Breast epithelium (tissue), 4 donors: ENCODE measurements around the gene CMKLR1. TPM values are rescaled to one million over a fixed set of nuclear protein-coding genes. Genes with fewer than 3 reads are reported as not detected.

Experiments used
- DNase-seq, 2 donors: peaks; one replicate each; pipeline ENCODE4 v3.0.0-alpha.2; 2019; ENCODE audit warnings: low spot score in 2 of 2
- H3K27ac ChIP-seq, 2 donors: fragments of 200-600 bp; sonication (generic) in 1 of 2; one replicate each; pipeline ENCODE4 v1.5.1; 2016 to 2019; ENCODE audit warnings: mild to moderate bottlenecking in 1 of 2
- H3K27me3 ChIP-seq, 2 donors: fragments of 200-600 bp; sonication (generic) in 1 of 2; one replicate each; pipeline versions ENCODE4 v1.5.1 to v1.6.0; 2017 to 2019; ENCODE audit warnings: control low read depth in 1 of 2, mild to moderate bottlenecking in 1 of 2
- H3K36me3 ChIP-seq: fragments of 200-600 bp; one replicate; pipeline ENCODE4 v1.5.1; 2019
- H3K4me1 ChIP-seq, 2 donors: fragments of 200-600 bp; sonication (generic); one replicate each; pipeline ENCODE4 v1.5.1; 2016 to 2019; ENCODE audit warnings: control low read depth in 1 of 2
- H3K4me3 ChIP-seq, 3 donors: fragments of 200-600 bp; sonication (generic); 1 replicate in 2 of 3; 2 replicates in 1 of 3; pipeline ENCODE4 v1.5.1; 2016 to 2019; ENCODE audit warnings: mild to moderate bottlenecking in 3 of 3, moderate library complexity in 2 of 3
- H3K9me3 ChIP-seq, 2 donors: fragments of 200-600 bp; sonication (generic) in 1 of 2; one replicate each; pipeline ENCODE4 v1.5.1; 2016 to 2019; ENCODE audit warnings: control low read depth in 1 of 2
- POLR2A ChIP-seq: fragments of 450-650 bp; IDR thresholded peaks from one replicate; pipeline ENCODE4 v1.6.1; 2016; ENCODE audit warnings: antibody characterized with exemption, mild to moderate bottlenecking, moderate library complexity
- POLR2AphosphoS5 ChIP-seq, 3 donors: sonication (generic); formaldehyde crosslinking; IDR thresholded peaks; one replicate each; pipeline ENCODE4 v1.6.1; 2017; ENCODE audit warnings: antibody characterized with exemption in 3 of 3
- intact Hi-C: fragments of 100-400 bp; cut with DNase I; formaldehyde crosslinking; loops from one replicate; pipeline ENCODE4 v1.15.1; 2023; ENCODE audit warnings: low total_unique reads
- total RNA-seq, 3 donors: library from RNA; depleted of rRNA; stranded (reverse); fragments of >200 nt; gene quantifications; one replicate each; pipeline ENCODE4 v1.1.0, GENCODE V29; 2016
- TF ChIP-seq, protein P1 (sequence below), 3 donors: fragments of 450-650 bp; IDR thresholded peaks; one replicate each; pipeline ENCODE4 v1.5.1; 2016 to 2017; ENCODE audit warnings: antibody characterized with exemption in 3 of 3, mild to moderate bottlenecking in 3 of 3, moderate library complexity in 3 of 3

Gene CMKLR1
- total RNA-seq, 3 donors from 2014 or later, result 4.9 to 30.2 (median 9.1) TPM

DNA sequence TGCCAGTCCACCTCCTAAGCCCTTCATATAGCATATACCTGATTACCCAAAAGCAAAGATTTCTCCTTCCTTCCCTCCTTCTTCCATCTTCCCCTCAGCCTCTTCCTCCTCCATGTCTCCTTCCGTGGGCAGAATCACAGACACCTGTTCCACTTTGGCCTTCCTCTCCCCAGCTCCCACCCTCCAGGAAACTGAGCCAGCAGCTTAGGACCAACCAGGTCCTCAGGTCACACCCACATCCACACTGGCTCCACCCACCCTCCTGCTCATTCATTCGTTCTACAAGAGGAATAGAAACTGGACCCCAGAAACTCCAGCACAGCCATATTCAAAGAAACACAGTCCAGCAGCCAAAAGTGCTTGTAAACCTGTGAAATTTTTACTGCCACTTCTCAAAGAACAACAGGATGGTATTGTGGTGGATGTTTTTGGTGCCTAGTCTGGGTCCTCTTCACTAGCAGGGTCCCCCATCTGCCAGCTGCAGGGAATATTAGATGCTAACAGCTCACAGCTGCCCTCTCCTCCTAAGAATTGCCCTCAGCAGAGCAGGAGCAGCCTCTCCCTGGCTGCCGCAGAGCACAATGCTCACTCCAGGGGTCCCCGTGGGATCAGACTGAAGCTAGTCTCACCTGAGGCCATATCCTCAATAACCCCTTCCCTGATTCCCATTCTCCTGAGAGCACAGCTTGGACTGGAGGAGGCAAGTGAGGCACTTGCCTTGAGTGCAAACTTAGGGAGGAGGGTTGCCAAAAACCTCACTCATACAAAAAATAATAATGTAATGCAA, 18.4 kb downstream of the CMKLR1 start:
- TF ChIP-seq, protein P1, sequence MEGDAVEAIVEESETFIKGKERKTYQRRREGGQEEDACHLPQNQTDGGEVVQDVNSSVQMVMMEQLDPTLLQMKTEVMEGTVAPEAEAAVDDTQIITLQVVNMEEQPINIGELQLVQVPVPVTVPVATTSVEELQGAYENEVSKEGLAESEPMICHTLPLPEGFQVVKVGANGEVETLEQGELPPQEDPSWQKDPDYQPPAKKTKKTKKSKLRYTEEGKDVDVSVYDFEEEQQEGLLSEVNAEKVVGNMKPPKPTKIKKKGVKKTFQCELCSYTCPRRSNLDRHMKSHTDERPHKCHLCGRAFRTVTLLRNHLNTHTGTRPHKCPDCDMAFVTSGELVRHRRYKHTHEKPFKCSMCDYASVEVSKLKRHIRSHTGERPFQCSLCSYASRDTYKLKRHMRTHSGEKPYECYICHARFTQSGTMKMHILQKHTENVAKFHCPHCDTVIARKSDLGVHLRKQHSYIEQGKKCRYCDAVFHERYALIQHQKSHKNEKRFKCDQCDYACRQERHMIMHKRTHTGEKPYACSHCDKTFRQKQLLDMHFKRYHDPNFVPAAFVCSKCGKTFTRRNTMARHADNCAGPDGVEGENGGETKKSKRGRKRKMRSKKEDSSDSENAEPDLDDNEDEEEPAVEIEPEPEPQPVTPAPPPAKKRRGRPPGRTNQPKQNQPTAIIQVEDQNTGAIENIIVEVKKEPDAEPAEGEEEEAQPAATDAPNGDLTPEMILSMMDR (IDR thresholded peaks at IDR 0.05), result no peak
- no peak for TF ChIP-seq POLR2AphosphoS5 (IDR thresholded peaks at IDR 0.05)
- TF ChIP-seq POLR2A, result no peak

DNA sequence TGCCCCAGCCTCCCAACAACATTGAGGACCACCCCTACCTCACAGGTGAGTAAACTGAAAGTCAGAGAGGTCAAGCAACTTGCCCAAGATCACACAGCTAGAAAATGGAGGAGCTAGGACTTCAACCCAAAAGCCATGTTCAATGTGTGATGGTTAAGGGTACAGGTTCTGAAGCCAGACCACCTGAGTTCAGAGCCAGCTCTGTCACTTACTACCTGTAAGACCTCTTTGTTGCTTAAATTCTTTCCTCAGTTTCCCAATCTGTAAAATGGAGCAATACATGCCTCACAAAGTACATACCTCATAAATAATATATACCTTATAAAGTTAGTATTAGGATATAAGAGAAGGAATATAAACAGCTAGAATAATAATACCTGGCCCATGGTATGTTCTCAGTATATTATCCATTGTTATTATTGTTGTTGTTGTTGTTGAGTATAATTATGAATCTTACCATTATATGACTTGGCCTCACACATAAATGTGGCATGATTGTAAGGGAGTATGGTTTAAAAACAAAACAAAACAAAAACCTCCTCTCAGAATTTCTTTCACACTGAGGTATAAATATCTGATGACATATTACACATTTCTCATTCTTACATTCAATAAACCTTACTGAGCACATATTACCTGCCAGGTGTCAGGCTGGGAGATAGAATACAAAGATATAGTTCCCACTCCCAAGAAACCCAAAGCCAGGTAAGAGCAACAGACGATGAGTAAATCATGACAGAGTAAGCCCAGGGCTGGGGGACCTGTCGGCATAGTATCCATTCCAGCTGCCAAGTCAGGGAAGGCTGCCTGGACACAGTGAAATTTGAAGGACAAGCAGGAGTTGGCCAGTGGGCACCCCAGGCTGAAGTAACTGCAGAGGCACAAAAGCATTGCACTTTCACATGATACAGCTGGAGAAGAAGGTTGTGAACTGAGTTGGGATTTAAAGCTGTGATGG, 19.6 kb downstream of the CMKLR1 start:
- H3K4me1 ChIP-seq, result no peaks in the 10 kb centered on the region
- no peaks in the 10 kb centered on the region for H3K36me3 ChIP-seq
- no peak overlapping the region for H3K4me3 ChIP-seq
- no peaks in the 10 kb centered on the region for H3K27me3 ChIP-seq
- H3K9me3 ChIP-seq, result no peaks in the 10 kb centered on the region
- TF ChIP-seq POLR2AphosphoS5 (IDR thresholded peaks at IDR 0.05), result no peak
- H3K27ac ChIP-seq, result no peak overlapping the region
- intact Hi-C loops, result no loop called here
- no peak for DNase-seq

More for the DNA sequence above, 18.4 kb downstream of the CMKLR1 start:
- Histone ChIP-seq H3K27me3 (no peaks in the 10 kb centered on the region), H3K9me3 (no peaks in the 10 kb centered on the region), H3K27ac (no peak overlapping the region), H3K4me3 (no peak overlapping the region), H3K4me1 (no peaks in the 10 kb centered on the region), H3K36me3 (no peaks in the 10 kb centered on the region)
- intact Hi-C loops, result no loop called here
- no peak for DNase-seq

DNA sequence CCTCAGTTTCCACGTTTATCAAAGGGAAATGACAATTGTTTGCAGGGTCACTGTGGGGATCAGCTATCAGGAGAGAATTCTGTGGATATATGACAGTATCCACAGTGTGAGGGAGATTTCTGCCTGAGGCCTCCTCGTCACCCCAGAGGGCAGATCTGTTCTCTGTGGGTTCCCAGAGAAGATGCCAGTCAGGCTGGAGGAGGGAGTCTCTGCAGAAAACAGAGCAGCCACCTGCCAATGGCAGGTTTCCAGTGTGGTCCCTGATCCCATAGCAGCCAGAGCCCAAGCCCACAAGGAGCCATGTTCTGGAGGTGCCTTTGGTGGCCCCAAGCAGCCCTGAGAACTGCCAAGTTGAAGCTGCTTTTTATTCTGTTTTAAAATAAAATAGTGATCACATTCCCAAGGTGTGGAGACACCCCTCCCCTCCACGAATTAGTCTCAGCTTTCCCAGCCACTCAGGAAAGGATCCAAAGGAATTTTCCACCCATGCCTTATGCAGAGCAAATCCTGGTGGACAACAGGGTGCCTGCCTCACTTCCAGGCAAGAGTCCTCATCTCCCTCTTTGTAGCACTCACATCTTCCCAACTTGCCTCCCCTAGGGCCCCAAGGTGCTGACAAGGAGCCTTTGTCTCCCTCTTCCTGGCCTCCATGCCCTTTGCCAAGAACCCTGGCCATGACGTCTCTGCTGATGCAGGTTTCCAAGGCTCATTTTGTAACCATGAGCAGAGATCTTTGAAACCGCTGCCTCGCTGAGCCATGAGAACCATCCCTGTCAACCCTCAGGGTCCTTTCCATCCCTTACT, 20.4 kb downstream of the CMKLR1 start:
- peak in 1 of 2 donors; percentile 29 for DNase-seq
- TF ChIP-seq POLR2AphosphoS5 (IDR thresholded peaks at IDR 0.05), result no peak
- TF ChIP-seq POLR2A, result no peak
- TF ChIP-seq, protein P1 (IDR thresholded peaks at IDR 0.05), result no peak
- no peaks in the 10 kb centered on the region for H3K36me3 ChIP-seq
- H3K27ac ChIP-seq, result peak overlapping the region in 1 of 2 donors; percentile 19
- no peaks in the 10 kb centered on the region for H3K4me1 ChIP-seq
- intact Hi-C loops, result no loop called here
- H3K9me3 ChIP-seq, result no peaks in the 10 kb centered on the region
- H3K4me3 ChIP-seq, result no peak overlapping the region
- no peaks in the 10 kb centered on the region for H3K27me3 ChIP-seq

DNA sequence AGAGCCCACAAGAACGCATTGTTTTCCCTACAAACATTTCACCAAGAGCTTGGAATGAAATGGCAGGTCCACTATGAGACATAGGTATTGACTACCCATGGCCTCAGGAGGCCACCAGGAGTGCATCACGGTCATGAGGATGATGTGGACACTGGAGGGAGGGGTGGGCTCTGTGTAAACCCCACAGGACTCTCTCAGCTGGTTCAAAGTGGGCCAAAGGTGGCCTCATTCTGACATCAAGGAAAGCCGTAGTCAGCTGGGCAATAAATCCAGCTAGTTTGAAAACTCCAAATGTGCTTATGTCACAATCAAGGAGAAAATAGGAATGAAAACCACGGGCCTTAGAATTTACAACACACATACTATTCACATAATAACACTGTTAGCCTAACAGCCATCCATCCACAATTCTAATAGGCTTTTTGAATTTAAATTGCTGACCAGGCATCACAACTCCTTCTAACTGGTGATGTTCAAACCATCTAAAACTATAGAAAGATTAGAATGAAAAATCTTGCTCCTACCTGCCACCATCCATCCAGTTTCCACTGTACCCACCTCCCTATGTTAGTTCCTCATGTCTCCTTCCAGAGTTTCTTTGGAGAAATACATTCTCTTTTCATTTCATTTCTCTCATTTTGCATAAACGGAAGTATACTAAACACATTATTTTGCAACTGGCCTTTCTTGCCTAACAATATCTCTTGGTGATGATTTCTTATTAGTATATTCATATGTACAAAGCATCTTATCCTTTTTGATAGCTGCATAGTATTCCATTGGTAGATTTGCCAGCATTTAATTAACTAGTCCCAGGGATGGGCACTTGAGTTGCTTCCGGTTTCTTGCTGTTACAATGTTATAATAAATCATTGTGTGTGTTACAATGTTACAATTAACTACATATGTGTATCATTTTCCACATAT, 21.5 kb downstream of the CMKLR1 start:
- H3K36me3 ChIP-seq, result no peaks in the 10 kb centered on the region
- H3K27ac ChIP-seq, result no peak overlapping the region
- no peak for DNase-seq
- H3K4me3 ChIP-seq, result no peak overlapping the region
- no peaks in the 10 kb centered on the region for H3K27me3 ChIP-seq
- H3K4me1 ChIP-seq, result no peaks in the 10 kb centered on the region
- H3K9me3 ChIP-seq, result no peaks in the 10 kb centered on the region
- no peak for TF ChIP-seq POLR2AphosphoS5 (IDR thresholded peaks at IDR 0.05)
- TF ChIP-seq, protein P1 (IDR thresholded peaks at IDR 0.05), result no peak
- no peak for TF ChIP-seq POLR2A
- intact Hi-C loops, result no loop called here
